ENCODE results near the gene RIC8B. TPM values are rescaled to one million over a fixed set of nuclear protein-coding genes. Genes with fewer than 3 reads are reported as not detected.
"Not testable (repeated sequence)": the region's sequence is repeated elsewhere in the genome, so short reads cannot be mapped to it uniquely, and the experiment has no call there.

Gene RIC8B, protein sequence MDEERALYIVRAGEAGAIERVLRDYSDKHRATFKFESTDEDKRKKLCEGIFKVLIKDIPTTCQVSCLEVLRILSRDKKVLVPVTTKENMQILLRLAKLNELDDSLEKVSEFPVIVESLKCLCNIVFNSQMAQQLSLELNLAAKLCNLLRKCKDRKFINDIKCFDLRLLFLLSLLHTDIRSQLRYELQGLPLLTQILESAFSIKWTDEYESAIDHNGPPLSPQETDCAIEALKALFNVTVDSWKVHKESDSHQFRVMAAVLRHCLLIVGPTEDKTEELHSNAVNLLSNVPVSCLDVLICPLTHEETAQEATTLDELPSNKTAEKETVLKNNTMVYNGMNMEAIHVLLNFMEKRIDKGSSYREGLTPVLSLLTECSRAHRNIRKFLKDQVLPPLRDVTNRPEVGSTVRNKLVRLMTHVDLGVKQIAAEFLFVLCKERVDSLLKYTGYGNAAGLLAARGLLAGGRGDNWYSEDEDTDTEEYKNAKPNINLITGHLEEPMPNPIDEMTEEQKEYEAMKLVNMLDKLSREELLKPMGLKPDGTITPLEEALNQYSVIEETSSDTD
- total RNA-seq: 5.6 TPM

DNA sequence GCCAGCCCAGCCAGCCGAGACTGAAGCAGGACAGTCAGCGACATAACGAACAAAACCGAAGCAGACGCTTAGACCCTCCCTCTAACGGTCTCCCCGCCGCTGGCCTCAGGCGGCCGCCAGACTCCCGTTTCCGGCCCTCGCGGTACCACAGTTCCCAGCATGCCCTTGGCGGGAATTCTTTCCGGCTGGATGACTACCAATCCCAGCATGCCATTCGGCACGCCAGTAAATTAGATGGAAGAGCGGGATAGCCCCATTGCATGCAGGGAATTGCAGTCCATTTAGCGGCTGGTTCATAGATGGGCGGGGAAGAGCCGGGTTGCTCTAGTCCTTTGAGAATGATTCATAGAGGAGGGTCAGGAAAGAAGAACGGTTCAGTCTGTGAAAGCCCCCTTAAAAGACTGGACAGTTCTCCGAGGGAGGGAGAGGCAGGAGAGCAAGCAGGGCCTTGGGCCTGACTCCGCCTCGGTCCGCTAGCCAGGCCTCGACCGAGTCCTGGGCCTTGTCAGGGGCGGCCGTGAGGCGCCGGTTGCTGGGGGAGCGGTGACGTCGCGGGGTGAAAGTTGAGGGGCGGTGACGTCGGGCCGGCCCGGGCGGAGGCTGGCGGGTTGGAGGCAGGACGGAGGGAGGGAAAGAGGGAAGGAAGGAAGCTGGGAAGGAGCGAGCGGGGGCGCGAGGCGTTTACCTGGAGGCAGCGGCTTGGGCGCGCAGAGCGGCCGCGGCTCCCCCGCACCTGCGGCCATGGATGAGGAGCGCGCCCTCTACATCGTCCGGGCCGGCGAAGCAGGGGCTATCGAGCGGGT, at the start of gene RIC8B:
Gene RIC8B (plus strand): TSS at position 678 of the 803 bp plus-strand sequence. CDS start 64 bp downstream, at position 742.
- Histone ChIP-seq H3K4me1 (ENCODE audit: insufficient read depth, low read length) (peaks cover 13% of the 10 kb centered on the region), H3K9me3 (ENCODE audit: low read depth, low read length) (no peaks in the 10 kb centered on the region), H3K4me3 (ENCODE audit: low read length) (peak within 1 kb of the TSS; percentile 71), H3K27me3 (ENCODE audit: insufficient read depth, low read length) (peaks cover 4% of the 10 kb centered on the region)

- Histone ChIP-seq H3K9me3 (ENCODE audit: low read depth, low read length) (no peaks in the 10 kb centered on the region), H3K4me1 (ENCODE audit: insufficient read depth, low read length) (no peaks in the 10 kb centered on the region), H3K27me3 (ENCODE audit: insufficient read depth, low read length) (peaks cover 3% of the 10 kb centered on the region), H3K4me3 (ENCODE audit: low read length) (no peak overlapping the region)
These were observed 49.5 kb upstream of the RIC8B start for GRCh38 chr12:106724934-106725333.

- not testable (repeated sequence) for H3K4me3 ChIP-seq (ENCODE audit: low read length); H3K4me1 ChIP-seq (ENCODE audit: insufficient read depth, low read length); H3K27me3 ChIP-seq (ENCODE audit: insufficient read depth, low read length); H3K9me3 ChIP-seq (ENCODE audit: low read depth, low read length)
These were observed 47.8 kb upstream of the RIC8B start for GRCh38 chr12:106726603-106727202.

DNA sequence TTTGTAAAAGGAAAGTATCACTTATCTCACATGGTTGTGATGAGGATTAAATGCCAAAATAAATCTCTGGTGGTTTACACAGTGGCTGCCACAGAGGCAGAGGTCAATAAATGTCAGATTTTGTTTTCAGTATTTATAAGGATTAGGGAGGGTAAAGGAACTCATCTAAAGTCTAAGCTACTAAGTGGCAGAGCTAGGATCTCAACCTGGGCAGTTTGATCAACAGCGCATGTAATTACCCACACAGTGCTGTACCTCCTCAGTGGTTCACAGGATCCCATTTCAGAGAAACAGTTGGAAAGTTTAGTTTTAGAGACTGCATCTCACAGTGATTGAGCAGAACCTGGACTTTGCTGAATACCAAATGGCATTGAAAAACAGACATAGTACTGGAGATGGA, 44.9 kb upstream of the RIC8B start:
- Histone ChIP-seq H3K4me1 (ENCODE audit: insufficient read depth, low read length) (no peaks in the 10 kb centered on the region), H3K4me3 (ENCODE audit: low read length) (no peak overlapping the region), H3K9me3 (ENCODE audit: low read depth, low read length) (no peaks in the 10 kb centered on the region), H3K27me3 (ENCODE audit: insufficient read depth, low read length) (peaks cover 4% of the 10 kb centered on the region)

- peaks cover 4% of the 10 kb centered on the region for H3K27me3 ChIP-seq (ENCODE audit: insufficient read depth, low read length)
- H3K4me3 ChIP-seq (ENCODE audit: low read length): no peak overlapping the region
- H3K4me1 ChIP-seq (ENCODE audit: insufficient read depth, low read length): no peaks in the 10 kb centered on the region
- no peaks in the 10 kb centered on the region for H3K9me3 ChIP-seq (ENCODE audit: low read depth, low read length)
These were observed 41.6 kb upstream of the RIC8B start for GRCh38 chr12:106732890-106733289.

DNA sequence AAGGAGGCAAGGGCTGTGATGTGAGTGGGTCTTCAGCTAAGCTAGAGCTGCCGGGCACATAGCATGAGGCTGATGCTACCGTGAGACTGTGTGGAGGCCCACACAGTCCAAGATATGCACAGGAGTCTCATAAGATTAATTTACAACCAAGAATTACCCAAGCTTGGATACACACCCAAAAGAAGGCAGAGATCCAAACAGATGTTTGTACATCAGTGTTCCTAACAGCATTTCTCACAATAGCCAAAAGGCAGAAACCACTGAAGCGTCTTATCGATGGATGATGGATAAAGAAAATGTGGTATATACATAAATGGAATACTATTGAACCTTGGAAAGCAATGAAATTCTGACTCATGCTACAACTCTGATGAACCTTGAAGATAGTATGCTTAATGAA, 40.8 kb upstream of the RIC8B start:
- Histone ChIP-seq H3K4me1 (ENCODE audit: insufficient read depth, low read length) (no peaks in the 10 kb centered on the region), H3K4me3 (ENCODE audit: low read length) (no peak overlapping the region), H3K27me3 (ENCODE audit: insufficient read depth, low read length) (peaks cover 4% of the 10 kb centered on the region), H3K9me3 (ENCODE audit: low read depth, low read length) (no peaks in the 10 kb centered on the region)

GRCh38 chr12:106736051-106736957, 38.2 kb upstream of the RIC8B start:
- no peaks in the 10 kb centered on the region for H3K4me1 ChIP-seq (ENCODE audit: insufficient read depth, low read length)

DNA sequence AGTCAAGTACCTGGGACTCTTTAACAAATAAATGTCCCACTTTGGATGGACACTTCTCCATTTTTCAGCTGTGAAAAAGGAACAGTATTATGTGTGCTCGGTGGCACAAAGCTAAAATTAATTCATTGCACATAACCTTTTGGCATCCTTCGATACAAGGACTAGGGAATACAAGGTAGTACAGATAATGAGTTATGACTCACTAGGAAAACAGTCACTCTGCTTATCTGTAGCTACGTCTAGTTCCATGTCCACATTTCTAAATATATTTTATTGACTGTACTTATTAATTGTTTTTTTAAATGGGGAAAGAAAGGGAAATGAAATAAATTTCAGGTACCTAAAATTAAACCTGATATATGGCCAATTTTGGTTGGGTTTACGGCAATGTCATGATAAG, 35.2 kb upstream of the RIC8B start:
- Histone ChIP-seq H3K4me1 (ENCODE audit: insufficient read depth, low read length) (no peaks in the 10 kb centered on the region), H3K9me3 (ENCODE audit: low read depth, low read length) (no peaks in the 10 kb centered on the region)

More at GRCh38 chr12:106736051-106736957, 38.2 kb upstream of the RIC8B start:
- H3K9me3 ChIP-seq (ENCODE audit: low read depth, low read length): no peaks in the 10 kb centered on the region
- H3K27me3 ChIP-seq (ENCODE audit: insufficient read depth, low read length): peaks cover 8% of the 10 kb centered on the region
- no peak overlapping the region for H3K4me3 ChIP-seq (ENCODE audit: low read length)

DNA sequence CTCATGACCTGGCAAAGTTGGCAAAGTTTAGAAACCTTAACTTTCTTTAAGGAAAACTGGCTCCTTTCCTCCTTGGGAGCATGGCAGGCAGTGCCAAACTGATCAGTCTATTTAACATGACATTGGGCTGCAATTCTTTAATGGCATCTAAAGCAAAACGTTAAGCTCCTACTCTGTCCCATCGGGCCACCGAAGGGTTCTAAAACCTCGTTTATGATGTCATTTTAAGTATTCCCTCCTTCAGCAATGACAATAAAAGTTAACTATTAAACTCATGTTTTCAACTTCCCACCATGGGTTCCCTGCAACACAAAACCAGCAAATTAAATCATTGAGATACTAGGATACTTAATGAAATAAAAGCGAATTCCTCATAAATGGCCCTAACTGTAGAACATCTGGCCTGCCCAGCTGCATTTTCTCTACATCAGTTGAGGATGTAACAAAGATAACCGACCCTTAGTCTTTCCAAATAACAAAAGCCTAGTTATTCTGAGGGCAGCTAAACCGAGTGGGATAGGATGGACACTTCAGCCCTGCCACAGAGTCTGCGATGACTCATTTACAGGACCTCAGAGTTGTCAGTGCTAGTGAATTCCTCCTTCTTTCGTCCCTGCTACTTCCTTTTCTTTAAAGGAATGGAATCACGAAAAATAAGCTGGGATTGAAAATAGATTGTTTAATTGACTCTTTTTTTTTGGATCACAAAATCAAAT, 34.5 kb upstream of the RIC8B start:
- H3K27me3 ChIP-seq (ENCODE audit: insufficient read depth, low read length): peaks cover 21% of the 10 kb centered on the region
- no peaks in the 10 kb centered on the region for H3K4me1 ChIP-seq (ENCODE audit: insufficient read depth, low read length)
- H3K9me3 ChIP-seq (ENCODE audit: low read depth, low read length): no peaks in the 10 kb centered on the region
- no peak overlapping the region for H3K4me3 ChIP-seq (ENCODE audit: low read length)

More for the DNA sequence above, 35.2 kb upstream of the RIC8B start:
- H3K27me3 ChIP-seq (ENCODE audit: insufficient read depth, low read length): peaks cover 21% of the 10 kb centered on the region
- H3K4me3 ChIP-seq (ENCODE audit: low read length): no peak overlapping the region

- H3K4me1 ChIP-seq (ENCODE audit: insufficient read depth, low read length): no peaks in the 10 kb centered on the region
- H3K9me3 ChIP-seq (ENCODE audit: low read depth, low read length): no peaks in the 10 kb centered on the region
- H3K4me3 ChIP-seq (ENCODE audit: low read length): no peak overlapping the region
- peaks cover 21% of the 10 kb centered on the region for H3K27me3 ChIP-seq (ENCODE audit: insufficient read depth, low read length)
These were observed 33.7 kb upstream of the RIC8B start for GRCh38 chr12:106740818-106741217.

- Histone ChIP-seq H3K4me3 (ENCODE audit: low read length) (no peak overlapping the region), H3K9me3 (ENCODE audit: low read depth, low read length) (no peaks in the 10 kb centered on the region), H3K27me3 (ENCODE audit: insufficient read depth, low read length) (peaks cover 21% of the 10 kb centered on the region), H3K4me1 (ENCODE audit: insufficient read depth, low read length) (no peaks in the 10 kb centered on the region)
These were observed 33.2 kb upstream of the RIC8B start for GRCh38 chr12:106741247-106741646.

DNA sequence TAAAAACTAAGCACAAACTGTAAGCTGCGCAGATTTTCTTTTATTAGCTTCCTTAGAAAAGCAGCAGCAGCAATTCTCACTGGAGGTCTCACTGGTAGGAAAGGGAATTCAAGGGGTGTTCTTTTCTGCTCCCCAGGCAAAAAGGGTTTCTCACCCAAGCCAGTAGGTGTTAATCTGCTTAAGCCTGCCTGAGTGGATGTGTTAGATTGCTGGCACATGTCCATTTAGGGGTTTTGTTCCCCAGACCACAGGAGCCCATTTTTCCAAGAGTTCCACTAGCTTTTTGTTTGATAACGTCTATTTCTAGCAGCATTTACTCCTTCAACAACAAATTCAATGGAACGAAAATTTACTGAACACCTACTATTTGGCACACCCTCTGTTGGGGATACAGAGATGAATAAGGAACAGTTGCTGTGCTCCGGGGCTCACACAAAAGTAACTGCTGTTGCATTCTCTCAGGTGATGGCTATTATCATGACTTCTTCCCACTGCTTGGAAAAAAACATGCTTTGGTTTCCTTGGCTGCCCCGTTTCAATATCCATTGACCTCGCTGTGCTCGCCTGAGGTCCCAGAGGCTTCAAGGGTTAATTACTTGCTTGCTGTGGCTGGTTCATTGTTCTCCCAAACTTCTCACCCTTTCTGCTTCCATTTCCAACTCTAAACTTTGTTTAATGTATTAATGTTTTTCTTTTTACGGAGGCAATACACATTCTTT, 31.1 kb upstream of the RIC8B start:
- Histone ChIP-seq H3K4me1 (ENCODE audit: insufficient read depth, low read length) (peaks cover 15% of the 10 kb centered on the region), H3K4me3 (ENCODE audit: low read length) (no peak overlapping the region), H3K9me3 (ENCODE audit: low read depth, low read length) (no peaks in the 10 kb centered on the region)

DNA sequence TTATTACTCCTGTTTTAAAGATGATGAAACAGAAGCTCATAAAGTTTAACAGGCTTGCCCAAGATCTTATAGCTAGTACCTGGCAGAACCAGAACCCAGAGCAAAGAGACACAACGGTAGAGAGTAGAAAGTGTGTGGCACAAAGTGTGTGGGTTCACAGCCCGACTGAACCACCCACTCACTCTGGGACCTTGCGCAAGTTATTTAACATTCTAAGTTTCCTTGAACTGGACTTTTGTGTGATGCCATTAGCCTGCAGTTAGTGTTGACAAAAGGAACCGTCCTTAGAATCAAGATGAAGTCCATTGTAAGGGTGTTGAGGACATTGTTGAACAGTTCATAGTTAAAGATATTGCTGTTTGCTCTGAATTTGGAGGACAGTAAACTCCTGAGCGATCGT, 29.9 kb upstream of the RIC8B start:
- Histone ChIP-seq H3K9me3 (ENCODE audit: low read depth, low read length) (no peaks in the 10 kb centered on the region), H3K4me3 (ENCODE audit: low read length) (no peak overlapping the region), H3K27me3 (ENCODE audit: insufficient read depth, low read length) (peaks cover 21% of the 10 kb centered on the region), H3K4me1 (ENCODE audit: insufficient read depth, low read length) (peaks cover 18% of the 10 kb centered on the region)

More for the DNA sequence above, 31.1 kb upstream of the RIC8B start:
- peaks cover 21% of the 10 kb centered on the region for H3K27me3 ChIP-seq (ENCODE audit: insufficient read depth, low read length)

All from mononuclear cell (primary cell).